GM12874 (cell line): ENCODE measurements around the gene CA7.

Experiments used
- CTCF ChIP-seq: IDR thresholded peaks from 2 replicates; pipeline ENCODE4 v1.5.1; 2011; ENCODE audit warnings: low read depth, mild to moderate bottlenecking, control low read depth, low read length, moderate library complexity; ENCODE audit not compliant: insufficient read depth

CA7 gene

DNA sequence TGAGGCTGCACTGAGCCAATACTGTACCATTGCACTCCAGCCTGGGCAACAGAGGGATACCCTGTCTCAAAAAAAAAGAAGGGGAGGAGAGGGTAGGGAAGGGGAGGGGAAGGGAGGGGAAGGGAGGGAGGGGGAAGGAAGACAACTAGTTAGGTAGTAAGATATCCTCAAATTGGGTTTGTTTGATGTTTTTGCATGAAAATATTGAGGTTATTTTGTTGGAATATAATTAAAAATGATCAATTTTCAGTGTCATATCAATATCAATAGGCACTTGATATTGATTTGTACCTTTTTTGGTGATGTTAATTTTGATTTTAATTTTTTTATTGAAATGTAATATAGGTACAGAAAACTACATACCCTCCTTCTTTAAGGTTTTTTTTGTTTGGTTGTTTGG is 19.5 kb downstream of the CA7 start:
- no peak for TF ChIP-seq CTCF

DNA sequence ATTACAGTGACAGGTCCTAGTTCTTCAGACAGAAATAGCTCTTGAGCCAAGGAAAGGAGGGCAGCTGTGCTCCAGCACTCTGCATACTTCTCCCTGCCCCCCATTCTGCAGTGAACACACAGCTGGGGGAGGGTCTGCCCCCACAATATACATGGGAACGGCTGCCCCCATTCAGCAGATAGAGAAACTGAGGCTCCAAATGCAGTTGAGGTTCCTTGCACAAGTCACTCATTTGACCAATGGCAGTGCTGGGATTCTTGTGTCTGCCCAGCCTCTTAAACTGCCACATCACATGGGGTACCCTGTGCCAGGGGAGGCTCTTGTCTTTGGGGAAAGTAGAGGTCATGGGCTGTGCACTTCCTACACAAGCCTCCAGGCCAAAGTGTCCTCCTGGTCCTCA is 25.2 kb downstream of the CA7 start:
- no peak for TF ChIP-seq CTCF

DNA sequence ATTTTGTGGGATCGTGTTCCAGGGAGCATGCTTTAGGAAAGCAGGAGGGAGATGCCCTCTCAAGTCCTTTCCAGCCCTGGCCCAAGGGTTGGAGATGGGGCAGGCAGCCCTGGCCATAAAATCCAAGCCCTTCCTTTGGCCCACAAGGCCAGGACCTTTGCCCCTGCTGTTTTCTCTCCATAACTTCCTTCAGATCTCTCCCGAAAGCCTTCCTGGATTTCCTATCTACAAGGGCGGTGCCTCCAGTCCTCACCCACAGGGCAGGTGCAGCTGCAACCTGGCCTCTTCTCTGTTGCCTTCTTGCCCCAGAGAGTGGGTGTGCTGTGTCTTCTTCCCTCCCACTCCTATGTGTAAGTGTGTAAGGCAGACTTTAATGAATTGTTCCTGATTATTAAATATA is 27.6 kb downstream of the CA7 start:
- no peak for TF ChIP-seq CTCF

DNA sequence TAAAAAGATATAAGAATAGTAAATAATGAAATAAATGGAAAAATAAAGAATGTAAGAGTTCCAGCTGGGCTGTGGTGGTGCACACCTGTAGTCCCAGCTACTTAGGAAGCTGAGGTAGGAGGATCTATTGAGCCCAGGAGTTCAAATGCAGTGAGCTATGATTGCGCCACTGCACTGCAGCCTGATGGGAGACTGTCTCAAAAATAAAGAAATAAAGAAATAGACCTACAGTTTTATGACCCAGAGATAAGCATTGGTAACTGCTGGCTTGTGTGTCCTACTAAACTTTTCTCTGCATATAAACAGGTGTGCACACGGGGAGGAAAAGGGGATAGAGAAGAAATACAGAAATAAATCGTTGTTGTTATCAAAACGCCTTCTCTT is 28.3 kb downstream of the CA7 start:
- TF ChIP-seq CTCF = no peak

- peak; percentile 97 for TF ChIP-seq CTCF
Measured at GRCh38 chr16:66872943-66873684, 28.9 kb downstream of the CA7 start.

DNA sequence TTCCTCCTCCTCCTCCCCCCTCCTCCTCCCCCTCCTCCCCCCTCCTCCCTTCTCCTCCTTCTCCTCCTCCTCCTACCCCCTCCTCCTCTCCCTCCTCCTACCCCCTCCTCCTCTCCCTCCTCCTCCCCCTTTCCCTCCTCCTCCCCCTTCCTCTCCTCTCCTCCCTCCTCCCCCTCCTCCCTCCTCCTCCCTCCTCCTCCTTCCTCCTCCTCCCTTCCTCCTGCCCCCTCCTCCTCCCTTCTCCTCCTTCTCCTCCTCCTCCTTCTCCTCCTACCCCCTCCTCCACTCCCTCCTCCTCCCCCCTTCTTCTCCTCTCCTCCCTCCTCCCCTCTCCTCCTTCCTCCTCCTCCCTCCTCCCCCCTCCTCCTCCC is 29.5 kb downstream of the CA7 start:
- TF ChIP-seq CTCF = no peak

DNA sequence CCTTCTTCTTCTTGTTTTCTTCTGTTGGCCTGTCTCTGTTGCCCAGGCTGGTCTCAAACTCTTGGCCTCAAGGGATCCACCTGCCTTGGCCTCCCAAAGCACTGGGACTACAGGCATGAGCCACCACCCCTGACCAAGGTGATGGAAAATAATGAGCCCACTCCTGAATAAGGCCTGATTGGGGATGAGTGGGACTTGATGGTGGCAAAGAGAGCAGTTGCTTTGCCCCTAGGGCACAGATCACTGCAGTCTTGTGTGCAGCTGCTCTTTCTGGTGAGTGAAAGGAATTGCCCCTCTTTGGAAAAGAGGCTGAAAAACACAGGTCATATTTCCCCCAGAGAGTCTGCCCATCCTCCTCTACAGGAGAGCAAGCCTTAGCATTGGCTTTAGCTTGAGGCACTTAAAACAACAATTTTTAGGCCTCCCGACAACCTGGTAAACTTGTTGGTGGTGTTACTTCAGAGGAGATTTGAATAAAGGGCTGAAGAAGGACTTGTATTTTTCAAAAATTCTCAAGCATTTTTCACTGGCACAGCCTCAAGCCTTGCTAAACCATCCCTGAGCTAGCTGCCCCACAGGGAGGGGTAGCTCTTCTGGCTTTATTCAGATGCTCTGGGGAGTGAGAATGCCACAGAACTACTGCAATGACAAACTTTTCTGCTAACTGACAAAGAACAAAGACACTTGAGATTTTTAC is 30.0 kb downstream of the CA7 start:
- TF ChIP-seq CTCF = no peak
